GM18861 (cell line): Measurements from ENCODE around the gene BEND3.
A peak's percentile ranks its signal among the peaks of the same experiment; 100 is the strongest.
"Not testable (repeated sequence)": the region's sequence is repeated elsewhere in the genome, so short reads cannot be mapped to it uniquely, and the experiment has no call there.

ENCODE experiments used
- ATAC-seq: cut with Tn5 transposase; IDR thresholded peaks from one replicate; pipeline ENCODE4 v1.9.1; 2021; ENCODE audit not compliant: unreplicated experiment

BEND3 gene

GRCh38 chr6:107114926-107115694, at the start of gene BEND3:
TSS of gene BEND3 (minus strand) at chr6:107115515. CDS start at chr6:107099285, 16,230 bp downstream.
- ATAC-seq: no peak

DNA sequence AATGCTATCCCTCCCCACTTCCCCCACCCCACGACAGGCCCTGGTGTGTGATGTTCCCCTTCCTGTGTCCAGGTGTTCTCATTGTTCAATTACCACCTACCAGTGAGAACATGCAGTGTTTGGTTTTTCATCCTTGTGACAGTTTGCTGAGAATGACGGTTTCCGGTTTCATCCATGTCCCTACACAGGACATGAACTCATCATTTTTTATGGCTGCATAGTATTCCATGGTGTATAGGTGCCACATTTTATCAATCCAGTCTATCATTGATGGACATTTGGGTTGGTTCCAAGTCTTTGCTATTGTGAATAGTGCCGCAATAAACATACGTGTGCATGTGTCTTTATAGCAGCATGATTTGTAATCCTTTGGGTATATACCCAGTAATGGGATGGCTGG, 49.0 kb upstream of the BEND3 start:
- ATAC-seq: not testable (repeated sequence)

- ATAC-seq: no peak
Measured at GRCh38 chr6:107161521-107161920, 46.2 kb upstream of the BEND3 start.

- ATAC-seq: no peak
Measured at GRCh38 chr6:107156617-107157016, 41.3 kb upstream of the BEND3 start.

DNA sequence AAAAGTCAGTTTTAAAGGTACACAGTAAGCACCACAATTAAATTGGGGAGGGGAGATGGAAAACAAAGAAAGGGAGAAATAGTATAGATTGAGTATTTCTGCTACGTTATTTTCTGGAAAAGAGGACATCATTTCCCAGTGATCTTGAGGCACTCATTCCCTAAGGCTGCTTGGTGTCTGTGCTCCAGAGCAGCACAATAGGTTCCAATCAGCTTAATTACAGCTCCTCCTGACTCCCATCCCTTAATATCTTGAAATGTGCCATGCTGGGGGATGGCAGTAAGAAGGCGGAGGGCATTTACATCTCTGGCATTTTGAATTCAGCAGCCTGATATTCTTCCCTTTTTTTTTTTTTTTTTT, 39.5 kb upstream of the BEND3 start:
- ATAC-seq: no peak

- no peak for ATAC-seq
Measured at GRCh38 chr6:107154131-107154800, 39.0 kb upstream of the BEND3 start.

- ATAC-seq: no peak
Measured at GRCh38 chr6:107152638-107153430, 37.5 kb upstream of the BEND3 start.

GRCh38 chr6:107144666-107145065, 29.4 kb upstream of the BEND3 start:
- no peak for ATAC-seq

DNA sequence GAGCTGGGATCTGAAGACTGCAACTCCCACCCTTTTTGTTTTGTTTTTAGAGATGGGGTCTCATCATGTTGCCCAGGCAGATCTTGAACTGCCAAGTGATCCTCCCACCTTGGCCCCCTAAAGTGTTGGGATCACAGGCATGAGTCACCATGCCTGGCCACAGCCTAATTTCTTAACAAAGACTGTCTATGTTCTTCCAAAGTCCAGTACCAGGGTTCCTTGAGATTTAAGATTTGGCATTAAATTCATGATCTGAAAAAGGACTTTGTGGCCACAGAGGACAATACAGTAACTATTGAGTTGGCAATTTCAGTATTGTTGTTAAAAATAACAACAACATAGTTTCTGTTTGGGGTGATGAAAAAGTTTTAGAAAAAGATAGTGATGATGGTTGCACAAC, 28.7 kb upstream of the BEND3 start:
- no peak for ATAC-seq

DNA sequence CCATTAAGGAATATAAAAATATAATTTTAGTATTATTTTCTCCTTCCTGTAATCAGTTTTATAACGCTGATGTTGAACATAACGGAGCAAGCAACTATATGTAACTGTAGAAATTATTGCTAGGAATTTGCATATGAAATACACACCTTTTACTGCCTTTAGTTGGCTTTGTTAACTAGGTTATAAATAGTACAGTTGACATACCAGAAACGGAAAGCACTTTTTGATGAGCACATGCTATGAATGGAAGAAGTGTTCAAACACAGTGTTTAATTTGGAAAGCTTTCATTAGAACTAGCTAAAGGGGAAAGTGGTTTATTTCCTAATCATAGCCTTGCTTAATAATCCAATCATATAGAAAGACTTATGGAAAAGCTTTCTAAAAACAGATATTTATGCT, 25.3 kb upstream of the BEND3 start:
- ATAC-seq: no peak

- not testable (repeated sequence) for ATAC-seq
Measured at GRCh38 chr6:107136324-107136723, 21.0 kb upstream of the BEND3 start.

DNA sequence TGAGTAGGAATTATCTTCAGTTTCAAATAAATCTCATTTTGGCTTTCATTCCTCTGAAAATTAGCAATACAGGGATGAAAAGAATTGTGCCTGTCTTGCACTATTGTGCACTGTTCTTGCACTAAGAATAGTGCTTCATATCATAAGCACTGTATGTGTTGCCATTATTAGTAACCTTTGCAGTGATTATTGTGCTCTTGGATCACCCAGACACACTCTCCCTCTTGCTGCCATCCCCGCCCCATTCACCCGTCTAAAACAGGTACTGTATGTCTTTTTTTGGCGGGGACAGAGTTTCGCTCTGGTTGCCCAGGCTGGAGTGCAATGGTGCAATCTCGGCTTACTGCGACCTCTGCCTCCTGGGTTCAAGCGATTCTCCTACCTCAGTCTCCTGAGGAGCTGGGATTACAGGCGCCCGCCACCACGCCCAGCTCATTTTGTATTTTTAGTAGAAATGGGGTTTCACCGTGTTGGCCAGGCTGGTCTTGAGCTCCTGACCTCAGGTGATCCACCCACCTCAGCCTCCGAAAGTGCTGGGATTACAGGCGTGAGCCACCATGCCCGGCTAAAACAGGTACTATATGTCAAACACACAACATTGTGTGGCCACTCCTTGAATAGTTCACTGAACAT, 19.8 kb upstream of the BEND3 start:
- not testable (repeated sequence) for ATAC-seq

GRCh38 chr6:107132330-107132954, 17.1 kb upstream of the BEND3 start:
- ATAC-seq: no peak

- ATAC-seq: no peak
Measured at GRCh38 chr6:107129370-107129925, 14.1 kb upstream of the BEND3 start.

- no peak for ATAC-seq
Measured at GRCh38 chr6:107128577-107128976, 13.3 kb upstream of the BEND3 start.

GRCh38 chr6:107128175-107128574, 12.9 kb upstream of the BEND3 start:
- ATAC-seq: no peak

DNA sequence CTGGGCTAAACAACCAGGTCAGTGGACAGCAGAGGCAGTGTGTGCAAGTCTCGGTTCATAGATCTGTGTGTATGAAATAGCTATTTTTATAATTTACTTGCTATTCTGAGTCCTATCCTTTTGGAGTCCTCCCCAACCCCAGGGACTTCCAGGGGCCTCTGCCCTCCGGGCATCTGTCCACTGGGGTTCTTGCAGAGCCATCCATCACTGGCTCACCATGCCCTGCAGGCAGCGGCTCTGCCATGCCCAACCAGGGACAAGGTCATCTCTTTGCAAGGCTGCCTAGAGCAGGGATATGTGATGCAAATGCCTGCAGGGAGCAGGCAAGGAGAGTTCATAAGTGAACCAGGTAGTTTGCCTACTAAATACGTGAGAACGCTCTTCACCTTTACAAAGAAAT, 10.5 kb upstream of the BEND3 start:
- ATAC-seq: no peak

DNA sequence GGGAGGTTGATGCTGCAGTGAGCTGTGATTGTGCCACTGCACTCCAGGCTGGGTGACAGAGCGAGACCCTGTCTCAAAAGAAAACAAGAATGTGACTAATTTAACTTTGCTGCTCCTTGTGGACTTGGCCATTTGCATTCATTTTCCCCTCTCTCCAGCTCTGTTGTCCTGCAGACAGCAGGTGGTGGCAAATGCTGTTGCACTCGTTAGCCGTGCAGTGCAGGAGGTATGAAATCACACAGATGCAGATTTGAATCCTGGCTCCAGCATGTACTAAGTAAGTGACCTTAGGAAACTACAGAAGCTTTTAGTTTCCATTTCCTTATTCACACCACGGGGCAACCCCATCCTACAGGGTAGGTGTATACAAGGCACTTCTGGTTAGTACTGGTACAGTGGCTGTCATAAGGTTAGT, 9.6 kb upstream of the BEND3 start:
- ATAC-seq: peak; percentile 76

DNA sequence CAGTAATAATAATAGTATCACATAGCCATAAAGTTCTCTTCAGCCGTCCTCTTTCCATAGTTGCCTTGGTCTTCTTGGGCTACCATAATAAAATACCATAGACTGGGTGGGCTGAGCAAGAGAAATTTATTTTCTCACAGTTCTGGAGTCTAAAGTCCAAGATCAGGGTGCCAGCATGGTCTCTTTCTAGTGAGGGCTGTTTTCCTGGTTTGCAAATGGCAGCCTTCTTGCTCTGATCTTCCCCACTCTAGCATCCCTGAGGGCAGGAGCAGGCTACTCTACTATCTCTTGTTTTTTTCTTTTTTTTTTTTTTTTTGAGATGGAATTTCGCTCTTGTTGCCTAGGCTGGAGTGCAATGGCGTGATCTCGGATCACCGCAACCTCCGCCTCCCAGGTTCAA, 8.2 kb upstream of the BEND3 start:
- ATAC-seq: no peak

- ATAC-seq: no peak
Measured at GRCh38 chr6:107122748-107123147, 7.4 kb upstream of the BEND3 start.
